GM13977 (cell line): ENCODE data around the gene ERC2.

ENCODE experiments used
- DNase-seq: peaks from one replicate; pipeline ENCODE4 v3.0.0; 2012; ENCODE audit warnings: low spot score
- in situ Hi-C: fragments of 300-500 bp; cut with MboI; formaldehyde crosslinking; loops from one replicate; pipeline ENCODE4 v1.12.0; 2022; ENCODE audit warnings: low sequenced_read_pairs, low pct_unique_long_range_greater_than_20kb, mixed read lengths, inconsistent platforms; ENCODE audit not compliant: unreplicated experiment
- TF ChIP-seq, protein P1 (sequence below): IDR thresholded peaks from 2 replicates; pipeline ENCODE4 v1.5.1; 2012; ENCODE audit warnings: mild to moderate bottlenecking, control low read depth; ENCODE audit not compliant: insufficient read depth; ENCODE audit errors: extremely low read depth, missing control alignments

The ERC2 gene

DNA sequence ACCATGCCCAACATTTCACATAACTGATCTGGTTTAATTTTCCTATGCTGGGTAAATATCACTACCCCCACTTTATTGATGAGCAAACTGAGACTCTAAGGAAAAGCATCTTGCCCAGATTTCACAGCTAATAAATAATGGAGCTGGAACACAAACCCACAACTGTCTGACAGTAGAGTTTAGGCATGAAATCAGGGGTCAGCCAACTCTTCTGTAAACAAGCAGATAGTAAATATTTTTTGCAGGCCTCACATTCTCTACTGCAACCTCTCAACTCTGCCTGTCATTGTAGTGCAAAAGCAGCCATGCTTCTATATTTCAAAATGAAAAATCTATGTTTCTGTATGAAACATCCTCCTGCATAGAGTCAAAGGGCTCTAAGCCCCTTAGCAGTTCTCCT lies 111.5 kb downstream of the ERC2 start:
- TF ChIP-seq, protein P1, sequence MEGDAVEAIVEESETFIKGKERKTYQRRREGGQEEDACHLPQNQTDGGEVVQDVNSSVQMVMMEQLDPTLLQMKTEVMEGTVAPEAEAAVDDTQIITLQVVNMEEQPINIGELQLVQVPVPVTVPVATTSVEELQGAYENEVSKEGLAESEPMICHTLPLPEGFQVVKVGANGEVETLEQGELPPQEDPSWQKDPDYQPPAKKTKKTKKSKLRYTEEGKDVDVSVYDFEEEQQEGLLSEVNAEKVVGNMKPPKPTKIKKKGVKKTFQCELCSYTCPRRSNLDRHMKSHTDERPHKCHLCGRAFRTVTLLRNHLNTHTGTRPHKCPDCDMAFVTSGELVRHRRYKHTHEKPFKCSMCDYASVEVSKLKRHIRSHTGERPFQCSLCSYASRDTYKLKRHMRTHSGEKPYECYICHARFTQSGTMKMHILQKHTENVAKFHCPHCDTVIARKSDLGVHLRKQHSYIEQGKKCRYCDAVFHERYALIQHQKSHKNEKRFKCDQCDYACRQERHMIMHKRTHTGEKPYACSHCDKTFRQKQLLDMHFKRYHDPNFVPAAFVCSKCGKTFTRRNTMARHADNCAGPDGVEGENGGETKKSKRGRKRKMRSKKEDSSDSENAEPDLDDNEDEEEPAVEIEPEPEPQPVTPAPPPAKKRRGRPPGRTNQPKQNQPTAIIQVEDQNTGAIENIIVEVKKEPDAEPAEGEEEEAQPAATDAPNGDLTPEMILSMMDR, result no peak
- no peak for DNase-seq

DNA sequence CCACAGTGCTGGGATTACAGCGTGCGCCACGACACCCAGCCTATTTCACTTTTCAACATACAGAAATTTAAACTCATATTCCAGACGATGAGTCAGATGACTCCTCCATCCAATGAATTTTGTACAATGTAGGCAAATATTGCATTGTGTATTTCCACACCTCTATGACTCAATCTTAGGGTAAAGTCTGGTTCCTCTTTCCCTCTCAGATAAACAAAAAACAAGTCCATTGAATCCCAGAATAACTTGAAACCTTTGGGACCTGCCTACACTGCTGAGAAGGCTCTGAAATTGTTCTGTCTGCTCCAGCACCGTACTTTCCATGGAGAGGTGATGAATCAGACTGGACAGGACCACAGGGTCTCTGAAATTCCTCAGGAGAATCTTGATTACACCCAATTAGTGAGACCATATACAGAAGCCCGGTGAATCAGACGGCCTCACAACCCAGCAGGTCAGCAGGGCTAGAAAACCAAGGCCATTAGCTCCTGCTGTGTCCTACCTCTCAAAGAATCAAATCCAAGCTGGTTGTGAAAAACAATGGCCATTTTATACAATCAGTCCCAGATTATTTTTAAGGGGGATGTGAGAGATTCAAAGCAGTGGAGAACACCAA lies 112.6 kb downstream of the ERC2 start:
- in situ Hi-C loops, result no loop called here
- DNase-seq, result no peak
- TF ChIP-seq, protein P1, result no peak

More for the DNA sequence above, 111.5 kb downstream of the ERC2 start:
- in situ Hi-C loops, result no loop called here

DNA sequence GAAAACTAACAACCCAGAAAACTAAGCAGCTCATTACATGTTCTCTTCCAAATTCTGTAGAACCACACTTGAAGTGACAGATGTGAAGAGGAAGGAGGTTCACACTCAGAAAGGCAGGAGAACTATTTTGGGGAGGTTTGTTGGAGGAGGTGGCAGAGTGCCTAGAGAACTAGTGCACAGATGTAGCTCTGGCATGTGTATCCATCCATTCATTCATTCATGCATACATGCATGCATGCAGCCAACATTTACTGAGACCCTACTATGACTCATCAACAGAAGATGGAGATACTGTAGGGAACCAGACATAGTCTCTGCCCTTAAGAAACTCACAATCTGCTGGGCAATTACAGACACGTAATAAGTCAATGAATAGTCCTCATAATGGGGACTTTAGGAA lies 116.7 kb downstream of the ERC2 start:
- DNase-seq, result no peak
- TF ChIP-seq, protein P1, result no peak
- in situ Hi-C loops, result no loop called here

DNA sequence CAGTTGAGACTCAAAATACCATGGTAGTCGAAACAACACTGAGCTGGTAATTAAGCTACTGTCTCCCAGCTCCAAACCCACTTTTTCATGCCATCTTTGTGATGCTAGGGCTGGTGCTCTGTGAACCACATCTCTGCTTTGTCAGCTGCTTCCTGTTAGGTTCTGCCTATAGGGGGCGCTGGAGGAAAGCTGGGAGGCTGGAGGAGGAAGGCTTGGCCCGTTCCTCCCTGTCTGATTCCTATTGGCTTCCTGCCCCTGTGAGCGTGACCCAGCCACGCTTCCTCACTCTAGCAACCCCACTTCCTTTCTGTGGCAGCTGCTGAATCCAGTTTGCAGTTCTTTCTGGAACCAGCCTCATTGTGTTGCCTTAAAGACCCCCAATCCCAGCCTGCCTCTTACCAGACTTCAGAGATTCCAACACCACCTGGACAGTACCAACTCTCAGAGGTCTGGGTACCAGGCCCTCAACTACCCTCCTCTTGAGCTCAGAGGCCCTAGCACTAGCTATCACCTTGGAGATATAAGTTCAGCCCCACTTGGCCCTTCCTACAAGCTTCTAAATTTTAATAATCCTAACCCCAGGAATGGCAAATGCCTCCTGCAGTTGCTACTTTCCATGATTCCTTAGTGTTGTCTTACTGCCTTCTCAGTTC lies 120.9 kb downstream of the ERC2 start:
- in situ Hi-C loops, result no loop called here
- TF ChIP-seq, protein P1, result peak; percentile 48
- peak; percentile 3 for DNase-seq

DNA sequence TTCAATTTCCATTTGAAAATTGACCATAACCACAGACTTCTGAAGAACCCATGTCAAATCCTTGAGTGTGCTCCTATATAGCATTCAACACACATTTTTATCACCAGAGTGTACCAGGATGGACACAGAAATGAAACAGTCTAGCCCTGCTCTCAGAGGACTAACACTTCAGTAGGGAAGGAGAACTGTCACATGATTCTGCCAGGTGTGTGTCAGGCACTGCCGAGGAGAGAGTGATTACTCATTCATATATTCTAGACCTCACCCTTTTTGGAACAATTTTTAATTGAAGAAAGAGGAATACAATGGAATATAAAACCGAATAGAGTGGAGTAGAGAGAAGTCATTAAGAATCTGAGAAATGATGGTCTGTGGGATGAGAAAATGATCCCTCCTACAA lies 125.8 kb downstream of the ERC2 start:
- TF ChIP-seq, protein P1, result no peak
- no peak for DNase-seq
- in situ Hi-C loops, result no loop called here

DNA sequence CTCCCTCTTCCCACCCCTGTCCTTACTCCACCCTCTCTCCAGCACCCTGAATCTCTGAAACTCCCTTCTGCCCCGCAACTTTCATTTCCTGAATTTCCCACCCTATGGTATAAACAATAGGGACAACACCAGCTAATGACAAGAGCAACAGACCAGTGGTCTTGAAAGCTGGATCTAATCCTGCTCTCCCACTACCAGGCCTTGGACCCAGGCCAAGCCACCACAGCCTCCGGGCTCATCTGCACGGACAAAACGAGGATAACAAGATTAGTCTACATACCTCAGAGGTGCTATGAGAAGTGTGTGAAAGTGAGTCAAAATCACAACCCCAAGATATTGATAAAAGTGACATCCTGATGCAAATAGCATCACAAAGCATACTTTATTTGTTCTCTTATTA lies 128.6 kb downstream of the ERC2 start:
- in situ Hi-C loops, result no loop called here
- TF ChIP-seq, protein P1, result no peak
- DNase-seq, result no peak
